Lower lobe of right lung (tissue), 2 donors: ENCODE data around the gene SCAPER. TPM values are rescaled to one million over a fixed set of nuclear protein-coding genes. Genes with fewer than 3 reads are reported as not detected.
A peak's percentile ranks its signal among the peaks of the same experiment; 100 is the strongest.
"Not testable (repeated sequence)": the region's sequence is repeated elsewhere in the genome, so short reads cannot be mapped to it uniquely, and the experiment has no call there.

Experiments used
- ATAC-seq, 2 donors: fragments of 200-7000 bp; cut with Tn5 transposase; one replicate each; pipeline ENCODE4 v1.9.1; 2020 to 2022; ENCODE audit warnings: mild to moderate bottlenecking in 2 of 2, moderate library complexity in 2 of 2
- DNase-seq: peaks from one replicate; pipeline ENCODE4 v3.0.0-alpha.2; 2020
- H3K27ac ChIP-seq: fragments of 200-600 bp; one replicate; pipeline ENCODE4 v1.8.0; 2022
- H3K27me3 ChIP-seq: fragments of 200-600 bp; one replicate; pipeline ENCODE4 v1.8.0; 2022; ENCODE audit warnings: low read depth
- H3K36me3 ChIP-seq: fragments of 200-600 bp; one replicate; pipeline ENCODE4 v1.8.0; 2022; ENCODE audit warnings: mild to moderate bottlenecking
- H3K4me1 ChIP-seq: fragments of 200-600 bp; one replicate; pipeline ENCODE4 v1.8.0; 2022
- H3K4me3 ChIP-seq: fragments of 200-600 bp; one replicate; pipeline ENCODE4 v1.8.0; 2022; ENCODE audit warnings: mild to moderate bottlenecking
- H3K9me3 ChIP-seq: fragments of 200-600 bp; one replicate; pipeline ENCODE4 v1.8.0; 2022
- CTCF ChIP-seq: fragments of 200-600 bp; IDR thresholded peaks from one replicate; pipeline ENCODE4 v1.8.0; 2022; ENCODE audit warnings: antibody characterized with exemption, mild to moderate bottlenecking
- intact Hi-C: fragments of 100-400 bp; cut with DNase I; formaldehyde crosslinking; loops from one replicate; pipeline ENCODE4 v1.11.0; 2022
- total RNA-seq: library from RNA; stranded (reverse); fragmentation: NEBNext Ultra II Directional; extraction: Animal tissue kit (Norgen Biotek cat#: 25700); gene quantifications from one replicate; pipeline ENCODE4 v1.2.1, GENCODE V29; 2021
- donor health status: DM: no; HTN: yes; CAD: no; lungs with severe emphysema.

The SCAPER gene
- total RNA-seq, 1 donor from 2014 or later: 34.2 TPM

GRCh38 chr15:76905855-76906254 is 715 bp upstream of the SCAPER start:
- no peak for DNase-seq
- no peaks in the 10 kb centered on the region for H3K36me3 ChIP-seq
- ATAC-seq: no peak
- intact Hi-C loops: no loop called here
- H3K27me3 ChIP-seq: no peaks in the 10 kb centered on the region
- TF ChIP-seq CTCF: no peak
- peaks cover 37% of the 10 kb centered on the region for H3K4me1 ChIP-seq
- H3K27ac ChIP-seq: peak overlapping the region; percentile 90
- peak overlapping the region; percentile 83 for H3K4me3 ChIP-seq
- no peaks in the 10 kb centered on the region for H3K9me3 ChIP-seq

- peaks cover 37% of the 10 kb centered on the region for H3K4me1 ChIP-seq
- H3K4me3 ChIP-seq: peak overlapping the region; percentile 83
- TF ChIP-seq CTCF: no peak
- peak overlapping the region; percentile 90 for H3K27ac ChIP-seq
- ATAC-seq: peak; percentile 46 to 60
- no peak for DNase-seq
- no peaks in the 10 kb centered on the region for H3K36me3 ChIP-seq
- H3K9me3 ChIP-seq: no peaks in the 10 kb centered on the region
- no peaks in the 10 kb centered on the region for H3K27me3 ChIP-seq
- intact Hi-C loops: no loop called here
Measured at GRCh38 chr15:76904461-76905012, 603 bp downstream of the SCAPER start.

GRCh38 chr15:76903251-76903681 is 1.9 kb downstream of the SCAPER start:
- peak overlapping the region; percentile 90 for H3K27ac ChIP-seq
- H3K9me3 ChIP-seq: no peaks in the 10 kb centered on the region
- DNase-seq (no peak), ATAC-seq (no peak)
- intact Hi-C loops: no loop called here
- peaks cover 40% of the 10 kb centered on the region for H3K4me1 ChIP-seq
- no peaks in the 10 kb centered on the region for H3K27me3 ChIP-seq
- H3K4me3 ChIP-seq: peak overlapping the region; percentile 18
- no peaks in the 10 kb centered on the region for H3K36me3 ChIP-seq
- TF ChIP-seq CTCF: peak; percentile 17

- H3K27ac ChIP-seq: peak overlapping the region; percentile 90
- TF ChIP-seq CTCF: no peak
- H3K27me3 ChIP-seq: no peaks in the 10 kb centered on the region
- H3K4me3 ChIP-seq: no peak overlapping the region
- peaks cover 42% of the 10 kb centered on the region for H3K4me1 ChIP-seq
- DNase-seq (no peak), ATAC-seq (no peak)
- no peaks in the 10 kb centered on the region for H3K36me3 ChIP-seq
- no peaks in the 10 kb centered on the region for H3K9me3 ChIP-seq
- intact Hi-C loops: no loop called here
Measured at GRCh38 chr15:76901965-76902364, 3.2 kb downstream of the SCAPER start.

GRCh38 chr15:76899931-76900310 is 5.2 kb downstream of the SCAPER start:
- DNase-seq, H3K27ac ChIP-seq, H3K36me3 ChIP-seq, intact Hi-C loops, H3K9me3 ChIP-seq, ATAC-seq, H3K27me3 ChIP-seq, H3K4me3 ChIP-seq: not testable (repeated sequence)
- H3K4me1 ChIP-seq: peaks cover 34% of the 10 kb centered on the region

- ATAC-seq, H3K27ac ChIP-seq, intact Hi-C loops, H3K4me3 ChIP-seq, DNase-seq, H3K36me3 ChIP-seq, H3K9me3 ChIP-seq, H3K27me3 ChIP-seq: not testable (repeated sequence)
- H3K4me1 ChIP-seq: peaks cover 30% of the 10 kb centered on the region
Measured at GRCh38 chr15:76899176-76899930, 5.8 kb downstream of the SCAPER start.
